HUES48 (cell line): Measurements from ENCODE around the gene SLC35F1.

Source experiments
- H3K27ac ChIP-seq: one replicate; pipeline ENCODE4 v1.7.0; 2013; ENCODE audit warnings: low read depth, low read length, inconsistent platforms
- H3K27me3 ChIP-seq: 2 replicates; pipeline ENCODE4 v1.6.1; 2013; ENCODE audit warnings: mild to moderate bottlenecking, low read length; ENCODE audit not compliant: control insufficient read depth, insufficient read depth
- H3K36me3 ChIP-seq: 2 replicates; pipeline ENCODE4 v1.6.1; 2013; ENCODE audit warnings: low read length; ENCODE audit not compliant: control insufficient read depth, insufficient read depth
- H3K4me1 ChIP-seq: 2 replicates; pipeline ENCODE4 v1.6.1; 2013; ENCODE audit warnings: mild to moderate bottlenecking, low read length; ENCODE audit not compliant: control insufficient read depth, insufficient read depth
- H3K4me3 ChIP-seq: 2 replicates; pipeline ENCODE4 v1.5.1; 2013; ENCODE audit warnings: mild to moderate bottlenecking, low read depth, low read length
- H3K9ac ChIP-seq: 2 replicates; pipeline ENCODE4 v1.6.1; 2013; ENCODE audit warnings: mild to moderate bottlenecking, low read depth, low read length, moderate library complexity
- H3K9me3 ChIP-seq: 2 replicates; pipeline ENCODE4 v1.6.1; 2013; ENCODE audit warnings: low read length; ENCODE audit not compliant: control insufficient read depth, insufficient read depth

The SLC35F1 gene

DNA sequence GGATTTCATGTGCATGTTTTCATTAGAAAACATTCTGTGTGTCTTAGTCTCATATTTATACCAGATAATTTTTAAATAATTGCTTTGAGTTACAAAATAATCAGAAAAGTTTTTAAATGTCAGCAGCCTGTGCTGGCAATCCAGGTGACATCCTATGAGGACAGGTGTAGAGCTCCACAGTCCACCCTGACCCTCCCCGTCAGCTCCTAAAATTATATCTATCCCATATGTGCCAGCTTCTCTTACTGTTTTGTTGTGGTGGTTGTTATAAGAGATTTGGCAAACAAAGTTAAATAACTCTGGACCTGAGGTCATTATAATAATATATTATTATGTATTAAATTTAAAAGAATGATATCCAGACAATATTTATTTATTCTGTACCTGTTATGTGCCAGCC lies 387.8 kb downstream of the SLC35F1 start:
- Histone ChIP-seq H3K4me1 (no peaks in the 10 kb centered on the region; the same call in 1 of the 2 replicates), H3K27ac (no peak overlapping the region), H3K4me3 (no peak overlapping the region), H3K27me3 (no peaks in the 10 kb centered on the region), H3K9ac (no peak overlapping the region), H3K36me3 (no peaks in the 10 kb centered on the region), H3K9me3 (no peaks in the 10 kb centered on the region)

GRCh38 chr6:118295336-118295735 lies 388.3 kb downstream of the SLC35F1 start:
- H3K4me3 ChIP-seq, result no peak overlapping the region
- H3K4me1 ChIP-seq, result no peaks in the 10 kb centered on the region; the same call in 1 of the 2 replicates
- H3K9me3 ChIP-seq, result no peaks in the 10 kb centered on the region
- no peak overlapping the region for H3K9ac ChIP-seq
- H3K27ac ChIP-seq, result no peak overlapping the region
- H3K36me3 ChIP-seq, result no peaks in the 10 kb centered on the region
- no peaks in the 10 kb centered on the region for H3K27me3 ChIP-seq

GRCh38 chr6:118296129-118296901 lies 389.3 kb downstream of the SLC35F1 start:
- Histone ChIP-seq H3K4me3 (no peak overlapping the region), H3K4me1 (no peaks in the 10 kb centered on the region; the same call in 1 of the 2 replicates), H3K9me3 (no peaks in the 10 kb centered on the region), H3K27ac (no peak overlapping the region), H3K36me3 (no peaks in the 10 kb centered on the region), H3K27me3 (no peaks in the 10 kb centered on the region), H3K9ac (no peak overlapping the region)

DNA sequence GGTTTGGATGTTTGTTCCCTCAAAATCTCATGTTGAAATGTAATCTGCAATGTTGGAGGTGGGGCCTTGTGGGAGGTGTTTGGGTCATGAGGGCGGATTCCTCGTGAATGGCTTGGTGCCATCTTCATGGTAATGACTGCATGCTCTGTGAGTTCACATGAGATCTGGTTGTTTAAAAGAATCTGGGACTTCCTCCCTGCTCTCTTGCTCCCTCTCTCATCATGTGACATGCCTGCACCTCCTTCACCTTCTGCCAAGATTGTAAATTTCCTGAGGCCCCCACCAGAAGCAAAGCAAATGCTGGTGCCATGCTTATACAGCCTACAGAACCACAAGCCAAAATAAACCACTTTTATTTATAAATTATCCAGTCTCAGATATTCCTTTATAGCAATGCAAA lies 390.8 kb downstream of the SLC35F1 start:
- no peak overlapping the region for H3K4me3 ChIP-seq
- H3K27me3 ChIP-seq, result no peaks in the 10 kb centered on the region
- no peaks in the 10 kb centered on the region for H3K9me3 ChIP-seq
- no peak overlapping the region for H3K9ac ChIP-seq
- H3K27ac ChIP-seq, result no peak overlapping the region
- no peaks in the 10 kb centered on the region; the same call in 1 of the 2 replicates for H3K4me1 ChIP-seq
- no peaks in the 10 kb centered on the region for H3K36me3 ChIP-seq

DNA sequence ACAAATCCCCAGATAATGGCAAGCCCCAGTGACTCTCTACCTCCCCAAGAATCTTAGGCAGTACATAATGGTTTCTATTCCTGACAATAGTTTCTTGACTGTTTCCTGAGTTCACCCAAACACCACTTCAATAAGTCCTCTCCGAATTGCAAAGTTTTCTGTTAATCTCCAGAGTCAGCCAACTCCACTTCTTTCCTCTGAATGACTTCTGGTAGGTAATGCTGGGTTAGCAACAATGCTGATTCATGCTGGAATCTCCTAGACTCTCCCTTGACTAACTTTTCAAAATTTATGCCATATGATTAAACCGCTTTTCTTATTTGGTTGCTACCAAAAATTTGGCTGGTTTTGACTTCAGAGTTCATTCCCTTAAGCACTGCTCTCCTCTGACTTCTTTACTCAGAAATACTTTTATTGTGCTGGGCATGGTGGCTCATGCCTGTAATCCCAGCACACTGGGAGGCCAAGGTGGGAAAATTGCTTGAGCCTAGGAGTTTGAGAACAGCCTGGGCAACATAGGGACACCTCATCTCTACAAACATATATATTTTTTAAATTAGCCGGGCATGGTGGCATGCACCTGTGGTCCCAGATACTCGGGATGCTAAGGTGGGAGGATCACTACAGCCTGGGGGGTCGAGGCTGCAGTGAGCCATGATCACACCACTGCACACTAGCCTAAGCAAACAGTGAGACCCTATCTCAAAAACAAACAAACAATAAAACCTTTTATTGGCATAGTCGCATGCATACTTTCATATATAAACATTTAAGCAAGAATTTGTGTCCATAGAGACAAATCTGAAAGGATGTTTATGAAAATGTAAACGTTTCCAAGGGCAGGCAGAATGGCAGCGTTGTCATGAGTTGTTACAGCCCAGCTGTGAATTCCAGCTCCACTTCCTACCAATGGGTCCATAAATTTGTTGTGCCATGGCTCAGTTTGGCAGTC lies 391.7 kb downstream of the SLC35F1 start:
- H3K4me3 ChIP-seq, result no peak overlapping the region
- no peaks in the 10 kb centered on the region; the same call in 1 of the 2 replicates for H3K4me1 ChIP-seq
- no peak overlapping the region for H3K9ac ChIP-seq
- no peaks in the 10 kb centered on the region for H3K27me3 ChIP-seq
- H3K36me3 ChIP-seq, result no peaks in the 10 kb centered on the region
- H3K27ac ChIP-seq, result no peak overlapping the region
- H3K9me3 ChIP-seq, result no peaks in the 10 kb centered on the region

DNA sequence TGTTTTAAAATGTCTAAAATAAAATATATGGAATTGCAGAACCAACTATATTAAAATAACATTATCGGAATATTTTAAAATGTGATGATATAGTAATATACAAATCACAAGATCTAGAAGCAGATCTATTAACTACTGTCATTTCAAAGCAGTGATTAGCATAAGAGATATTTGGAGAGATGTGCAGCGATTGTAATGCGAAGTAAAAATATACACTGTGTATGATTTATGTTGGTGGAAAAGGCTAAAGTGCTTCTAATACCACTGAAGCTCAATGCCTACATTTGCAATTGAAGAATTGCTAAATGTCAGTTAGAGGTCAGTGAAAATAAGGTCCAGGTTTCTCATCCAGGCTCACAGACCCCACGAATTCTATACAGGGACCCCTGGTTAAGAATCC lies 392.4 kb downstream of the SLC35F1 start:
- Histone ChIP-seq H3K27ac (no peak overlapping the region), H3K9me3 (no peaks in the 10 kb centered on the region), H3K9ac (no peak overlapping the region), H3K27me3 (no peaks in the 10 kb centered on the region), H3K36me3 (no peaks in the 10 kb centered on the region), H3K4me3 (no peak overlapping the region), H3K4me1 (no peaks in the 10 kb centered on the region; the same call in 1 of the 2 replicates)

GRCh38 chr6:118304321-118304720 lies 397.3 kb downstream of the SLC35F1 start:
- Histone ChIP-seq H3K9ac (no peak overlapping the region), H3K27ac (no peak overlapping the region), H3K4me3 (no peak overlapping the region), H3K27me3 (no peaks in the 10 kb centered on the region), H3K4me1 (peaks cover 13% of the 10 kb centered on the region), H3K9me3 (no peaks in the 10 kb centered on the region), H3K36me3 (no peaks in the 10 kb centered on the region)

- Histone ChIP-seq H3K27me3 (no peaks in the 10 kb centered on the region), H3K36me3 (no peaks in the 10 kb centered on the region), H3K9me3 (no peaks in the 10 kb centered on the region), H3K9ac (no peak overlapping the region), H3K27ac (no peak overlapping the region), H3K4me3 (no peak overlapping the region), H3K4me1 (peaks cover 13% of the 10 kb centered on the region)
Observed at GRCh38 chr6:118305081-118305480, 398.0 kb downstream of the SLC35F1 start.

DNA sequence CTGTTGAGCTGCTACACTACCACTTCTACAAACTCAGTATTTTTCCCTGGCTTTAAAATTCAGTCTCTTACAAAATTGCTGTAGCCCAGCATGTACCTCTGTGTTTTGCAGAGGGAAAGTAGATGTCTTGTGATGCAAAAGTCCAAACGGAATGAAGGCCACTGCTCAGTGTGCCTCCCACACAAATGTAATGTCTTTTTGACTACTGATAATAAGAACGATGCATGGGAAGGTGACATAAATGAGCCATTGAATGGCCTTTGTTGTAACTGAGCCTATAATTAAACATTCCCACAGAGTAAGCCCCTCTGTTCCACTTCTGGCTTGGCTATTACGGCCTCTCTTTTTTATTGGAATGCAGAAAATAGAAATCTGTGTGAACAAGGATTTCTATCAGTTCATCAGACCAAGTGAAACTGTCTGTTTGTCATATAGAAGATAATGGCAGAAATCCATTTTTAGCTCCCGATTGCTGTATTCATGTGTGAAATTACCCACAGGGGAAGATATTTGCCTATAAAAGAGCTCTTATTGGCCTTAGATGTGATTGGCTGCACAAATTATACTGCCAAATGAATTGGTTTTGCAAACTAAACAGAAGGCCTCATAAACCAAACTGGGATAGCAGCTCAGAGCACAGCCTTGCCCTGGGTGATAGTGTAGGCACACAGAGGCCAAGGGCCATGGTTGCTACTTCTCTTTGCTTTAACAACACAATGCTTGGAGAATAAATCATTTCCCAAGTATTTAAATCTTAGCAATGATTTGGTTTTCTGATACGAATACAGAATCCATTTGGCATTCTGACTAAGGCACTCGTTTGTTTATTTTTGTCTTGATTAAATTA lies 399.6 kb downstream of the SLC35F1 start:
- Histone ChIP-seq H3K27ac (no peak overlapping the region), H3K4me1 (peaks cover 13% of the 10 kb centered on the region)

GRCh38 chr6:118307581-118307980 lies 400.5 kb downstream of the SLC35F1 start:
- Histone ChIP-seq H3K9me3 (no peaks in the 10 kb centered on the region), H3K36me3 (no peaks in the 10 kb centered on the region), H3K27ac (no peak overlapping the region), H3K9ac (no peak overlapping the region), H3K27me3 (no peaks in the 10 kb centered on the region), H3K4me3 (no peak overlapping the region), H3K4me1 (peaks cover 13% of the 10 kb centered on the region)

More for the DNA sequence above, 399.6 kb downstream of the SLC35F1 start:
- no peak overlapping the region for H3K9ac ChIP-seq
- no peaks in the 10 kb centered on the region for H3K9me3 ChIP-seq
- H3K27me3 ChIP-seq, result no peaks in the 10 kb centered on the region
- no peaks in the 10 kb centered on the region for H3K36me3 ChIP-seq
- H3K4me3 ChIP-seq, result no peak overlapping the region
